KMS-11 (cell line): ENCODE results near the gene PYGO1.

Experiments used
- H2AFZ ChIP-seq: fragments of 200-600 bp; sonication (generic); 2 replicates; pipeline ENCODE4 v1.6.1; 2016; ENCODE audit warnings: antibody characterized with exemption, mixed run types, low read depth
- H3K27ac ChIP-seq: fragments of 200-600 bp; sonication (generic); 2 replicates; pipeline ENCODE4 v1.6.1; 2016; ENCODE audit warnings: mild to moderate bottlenecking, mixed run types
- H3K27me3 ChIP-seq: fragments of 200-600 bp; sonication (generic); 2 replicates; pipeline ENCODE4 v1.6.1; 2017; ENCODE audit warnings: mild to moderate bottlenecking, low read depth, mixed run types, moderate library complexity; ENCODE audit not compliant: insufficient read depth
- H3K36me3 ChIP-seq: fragments of 200-600 bp; sonication (generic); 2 replicates; pipeline ENCODE4 v1.6.1; 2017; ENCODE audit warnings: mild to moderate bottlenecking, mixed run types; ENCODE audit not compliant: insufficient read depth
- H3K4me1 ChIP-seq: fragments of 200-600 bp; sonication (generic); 2 replicates; pipeline ENCODE4 v1.6.1; 2016; ENCODE audit warnings: mild to moderate bottlenecking, low read depth, mixed run types; ENCODE audit not compliant: poor library complexity, severe bottlenecking
- H3K4me2 ChIP-seq: fragments of 200-600 bp; sonication (generic); 2 replicates; pipeline ENCODE4 v1.7.0; 2016; ENCODE audit warnings: mild to moderate bottlenecking, mixed run types
- H3K4me3 ChIP-seq: fragments of 200-600 bp; sonication (generic); IDR thresholded peaks from 2 replicates; pipeline ENCODE4 v1.6.1; 2017; ENCODE audit warnings: low read depth, low read length, mixed read lengths; ENCODE audit not compliant: insufficient read depth
- H3K79me2 ChIP-seq: fragments of 200-600 bp; sonication (generic); 2 replicates; pipeline ENCODE4 v1.6.1; 2016; ENCODE audit warnings: low read depth, mixed run types; ENCODE audit not compliant: insufficient read depth
- H3K9ac ChIP-seq: fragments of 200-600 bp; sonication (generic); 2 replicates; pipeline ENCODE4 v1.6.1; 2016; ENCODE audit warnings: mild to moderate bottlenecking, mixed run types
- H4K20me1 ChIP-seq: fragments of 200-600 bp; sonication (generic); 2 replicates; pipeline ENCODE4 v1.6.1; 2016; ENCODE audit warnings: mild to moderate bottlenecking, mixed run types; ENCODE audit not compliant: insufficient read depth
- CTCF ChIP-seq: fragments of 200-600 bp; sonication (generic); conservative IDR thresholded peaks from 2 replicates; pipeline ENCODE4 v1.6.1; 2017; ENCODE audit warnings: low read depth, mild to moderate bottlenecking, antibody characterized with exemption, low read length, moderate library complexity, mixed read lengths

The PYGO1 gene

GRCh38 chr15:55618387-55618786 lies 30.2 kb upstream of the PYGO1 start:
- H2AFZ ChIP-seq = no peak overlapping the region
- H4K20me1 ChIP-seq = no peaks in the 10 kb centered on the region
- no peak overlapping the region for H3K27ac ChIP-seq
- H3K9ac ChIP-seq = no peak overlapping the region
- no peak for TF ChIP-seq CTCF
- H3K27me3 ChIP-seq = no peaks in the 10 kb centered on the region
- H3K4me1 ChIP-seq = no peaks in the 10 kb centered on the region
- no peaks in the 10 kb centered on the region for H3K36me3 ChIP-seq
- no peak overlapping the region for H3K4me3 ChIP-seq
- no peaks in the 10 kb centered on the region for H3K79me2 ChIP-seq
- no peak overlapping the region for H3K4me2 ChIP-seq

GRCh38 chr15:55615445-55615844 lies 27.3 kb upstream of the PYGO1 start:
- Histone ChIP-seq H3K4me2 (no peak overlapping the region), H3K27ac (no peak overlapping the region), H3K9ac (no peak overlapping the region), H3K4me1 (no peaks in the 10 kb centered on the region), H4K20me1 (no peaks in the 10 kb centered on the region), H3K79me2 (no peaks in the 10 kb centered on the region), H2AFZ (no peak overlapping the region), H3K4me3 (no peak overlapping the region), H3K27me3 (no peaks in the 10 kb centered on the region), H3K36me3 (no peaks in the 10 kb centered on the region)
- TF ChIP-seq CTCF = no peak

- no peak overlapping the region for H3K4me2 ChIP-seq
- no peak overlapping the region for H2AFZ ChIP-seq
- no peaks in the 10 kb centered on the region for H4K20me1 ChIP-seq
- no peak overlapping the region for H3K9ac ChIP-seq
- H3K36me3 ChIP-seq = no peaks in the 10 kb centered on the region
- TF ChIP-seq CTCF = no peak
- H3K27me3 ChIP-seq = no peaks in the 10 kb centered on the region
- H3K79me2 ChIP-seq = no peaks in the 10 kb centered on the region
- no peak overlapping the region for H3K27ac ChIP-seq
- H3K4me1 ChIP-seq = no peaks in the 10 kb centered on the region
- no peak overlapping the region for H3K4me3 ChIP-seq
Measured at GRCh38 chr15:55613727-55614126, 25.6 kb upstream of the PYGO1 start.

- H3K79me2 ChIP-seq = no peaks in the 10 kb centered on the region
- no peaks in the 10 kb centered on the region for H3K27me3 ChIP-seq
- H3K36me3 ChIP-seq = no peaks in the 10 kb centered on the region
- H3K4me2 ChIP-seq = no peak overlapping the region
- no peaks in the 10 kb centered on the region for H4K20me1 ChIP-seq
- no peak for TF ChIP-seq CTCF
- no peak overlapping the region for H2AFZ ChIP-seq
- H3K9ac ChIP-seq = no peak overlapping the region
- no peak overlapping the region for H3K4me3 ChIP-seq
- no peak overlapping the region for H3K27ac ChIP-seq
- no peaks in the 10 kb centered on the region for H3K4me1 ChIP-seq
Measured at GRCh38 chr15:55606214-55606613, 18.1 kb upstream of the PYGO1 start.

GRCh38 chr15:55601374-55601773 lies 13.2 kb upstream of the PYGO1 start:
- no peak overlapping the region for H3K4me2 ChIP-seq
- H4K20me1 ChIP-seq = no peaks in the 10 kb centered on the region
- no peaks in the 10 kb centered on the region for H3K79me2 ChIP-seq
- no peak for TF ChIP-seq CTCF
- no peak overlapping the region for H2AFZ ChIP-seq
- H3K27ac ChIP-seq = no peak overlapping the region
- H3K27me3 ChIP-seq = no peaks in the 10 kb centered on the region
- H3K4me3 ChIP-seq = no peak overlapping the region
- H3K4me1 ChIP-seq = no peaks in the 10 kb centered on the region
- no peak overlapping the region for H3K9ac ChIP-seq
- H3K36me3 ChIP-seq = no peaks in the 10 kb centered on the region
